ENCODE results near the gene TGFB2.

DNA sequence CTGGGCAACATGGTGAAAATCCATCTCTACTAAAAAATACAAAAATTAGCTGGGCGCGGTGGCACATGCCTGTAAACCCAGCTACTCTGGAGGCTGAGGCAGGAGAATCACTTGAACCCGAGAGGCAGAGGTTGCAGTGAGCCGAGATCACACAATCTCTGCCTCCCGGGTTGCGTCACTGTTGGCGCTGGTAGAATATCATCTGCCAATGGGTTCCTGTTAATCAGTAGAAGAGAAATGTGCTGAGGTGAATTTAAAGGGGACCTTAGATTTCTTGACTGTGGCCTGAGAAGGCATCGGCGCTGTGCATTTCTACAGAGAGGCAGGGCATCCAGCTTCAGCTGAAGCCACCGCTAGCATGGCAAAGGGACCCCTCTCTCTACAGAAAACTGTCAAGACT is 68.0 kb downstream of the TGFB2 start:
- TF ChIP-seq, protein P1, sequence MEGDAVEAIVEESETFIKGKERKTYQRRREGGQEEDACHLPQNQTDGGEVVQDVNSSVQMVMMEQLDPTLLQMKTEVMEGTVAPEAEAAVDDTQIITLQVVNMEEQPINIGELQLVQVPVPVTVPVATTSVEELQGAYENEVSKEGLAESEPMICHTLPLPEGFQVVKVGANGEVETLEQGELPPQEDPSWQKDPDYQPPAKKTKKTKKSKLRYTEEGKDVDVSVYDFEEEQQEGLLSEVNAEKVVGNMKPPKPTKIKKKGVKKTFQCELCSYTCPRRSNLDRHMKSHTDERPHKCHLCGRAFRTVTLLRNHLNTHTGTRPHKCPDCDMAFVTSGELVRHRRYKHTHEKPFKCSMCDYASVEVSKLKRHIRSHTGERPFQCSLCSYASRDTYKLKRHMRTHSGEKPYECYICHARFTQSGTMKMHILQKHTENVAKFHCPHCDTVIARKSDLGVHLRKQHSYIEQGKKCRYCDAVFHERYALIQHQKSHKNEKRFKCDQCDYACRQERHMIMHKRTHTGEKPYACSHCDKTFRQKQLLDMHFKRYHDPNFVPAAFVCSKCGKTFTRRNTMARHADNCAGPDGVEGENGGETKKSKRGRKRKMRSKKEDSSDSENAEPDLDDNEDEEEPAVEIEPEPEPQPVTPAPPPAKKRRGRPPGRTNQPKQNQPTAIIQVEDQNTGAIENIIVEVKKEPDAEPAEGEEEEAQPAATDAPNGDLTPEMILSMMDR (IDR thresholded peaks at IDR 0.05): no peak
- TF ChIP-seq POLR2A (IDR thresholded peaks at IDR 0.05): no peak
